GM18951 (cell line): ENCODE measurements around the gene KCNG4.

Experiments used
- POLR2A ChIP-seq: IDR thresholded peaks from 4 replicates; pipeline ENCODE4 v1.6.1; 2011; ENCODE audit warnings: mild to moderate bottlenecking; ENCODE audit not compliant: insufficient read length, insufficient read depth; ENCODE audit errors: extremely low read depth
- in situ Hi-C: fragments of 300-500 bp; cut with MboI; formaldehyde crosslinking; loops from one replicate; pipeline ENCODE4 v1.12.0; 2022; ENCODE audit warnings: low sequenced_read_pairs, mixed read lengths, inconsistent platforms; ENCODE audit not compliant: unreplicated experiment

The KCNG4 gene

DNA sequence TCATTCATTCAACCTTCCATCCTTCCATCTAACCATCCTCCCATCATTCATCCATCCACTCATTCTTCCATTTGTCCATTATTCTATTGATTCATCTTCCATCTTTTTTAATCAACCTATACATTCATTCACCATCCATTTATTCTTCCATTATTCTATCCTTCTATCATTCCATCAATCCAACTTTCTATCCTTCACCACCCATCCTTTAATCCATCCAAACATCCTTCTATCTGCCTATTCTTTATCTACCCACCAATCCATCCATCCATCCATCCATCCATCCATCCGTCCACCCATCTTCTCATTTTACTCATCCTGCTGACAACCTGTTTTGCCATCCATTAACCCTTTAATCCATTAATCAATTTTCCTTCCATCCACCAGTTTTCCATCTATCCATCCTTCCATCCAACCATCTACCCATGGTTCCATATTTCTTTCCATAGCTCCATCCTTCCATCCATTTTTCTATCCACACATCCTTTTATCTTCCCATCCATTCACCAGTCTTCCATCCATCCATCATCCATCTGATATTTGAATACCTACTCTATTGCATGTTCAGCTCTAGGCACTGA is 33.0 kb upstream of the KCNG4 start:
- no peak for TF ChIP-seq POLR2A
- in situ Hi-C loops: loop anchor here (10.0 kb wide), 1 partner anchor 352 kb away; no protein-coding TSS in a partner anchor

DNA sequence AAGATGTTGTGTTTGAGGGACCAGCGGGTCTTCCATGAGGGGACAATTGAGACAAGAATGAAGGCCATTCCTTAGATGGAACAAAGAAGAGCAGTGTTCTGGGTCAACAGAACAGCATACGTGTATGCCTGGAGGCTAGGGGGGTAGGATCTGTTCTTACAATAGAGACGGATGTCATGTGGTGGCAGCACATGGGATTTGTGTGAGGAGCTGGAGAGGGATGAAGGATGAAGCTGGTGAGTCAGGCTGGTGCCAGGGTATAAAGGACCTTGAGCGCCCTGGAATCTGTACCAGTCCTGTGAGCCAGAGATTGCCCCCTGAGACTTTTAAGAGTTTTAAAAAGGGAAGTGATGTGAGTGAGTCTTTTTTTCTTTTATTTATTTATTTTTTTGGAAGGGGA is 32.1 kb upstream of the KCNG4 start:
- no peak for TF ChIP-seq POLR2A
- in situ Hi-C loops: loop anchor here (10.0 kb wide), 1 partner anchor 353 kb away; no protein-coding TSS in a partner anchor

DNA sequence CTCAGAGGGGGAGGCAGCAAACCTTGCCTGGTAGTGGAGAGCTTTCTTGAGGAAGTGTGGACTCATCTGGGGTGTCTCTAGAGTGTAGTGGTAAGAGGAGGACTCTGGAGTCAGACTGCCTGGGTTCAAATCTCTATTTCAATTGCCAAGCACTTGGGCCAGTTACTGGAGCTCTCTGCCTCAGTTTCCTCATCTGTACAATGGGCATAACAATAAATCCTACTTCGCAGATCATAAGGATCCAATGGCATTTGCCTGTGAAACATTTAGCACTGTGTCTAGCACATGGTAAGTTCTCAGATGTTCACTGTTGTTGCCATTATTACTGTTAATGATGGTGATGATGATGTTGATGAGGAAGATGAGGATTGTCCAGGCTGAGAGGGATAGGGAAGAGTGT is 31.2 kb upstream of the KCNG4 start:
- in situ Hi-C loops: loop anchor here (10.0 kb wide), 1 partner anchor 354 kb away; no protein-coding TSS in a partner anchor
- TF ChIP-seq POLR2A: no peak

DNA sequence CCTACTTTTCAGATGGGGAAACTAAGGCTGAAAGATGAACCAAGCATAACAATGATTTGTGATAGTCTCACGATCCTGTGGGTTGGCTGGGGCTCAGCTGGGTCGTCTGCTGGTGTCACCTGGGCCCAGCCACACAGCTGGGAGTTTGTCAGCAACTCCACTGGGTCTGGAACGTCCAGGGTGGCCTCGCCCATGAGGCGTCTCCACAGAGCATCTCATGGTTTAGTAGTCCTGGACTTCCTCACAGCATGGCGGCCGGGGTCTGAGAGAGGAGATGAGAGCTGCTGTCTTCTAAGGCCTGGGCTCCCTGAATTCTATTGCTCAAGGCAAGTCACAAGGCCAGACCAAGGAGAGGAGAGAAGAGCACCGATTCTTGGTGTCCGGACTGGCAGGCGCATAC is 30.7 kb upstream of the KCNG4 start:
- in situ Hi-C loops: loop anchor here (10.0 kb wide), 1 partner anchor 354 kb away; no protein-coding TSS in a partner anchor
- no peak for TF ChIP-seq POLR2A

DNA sequence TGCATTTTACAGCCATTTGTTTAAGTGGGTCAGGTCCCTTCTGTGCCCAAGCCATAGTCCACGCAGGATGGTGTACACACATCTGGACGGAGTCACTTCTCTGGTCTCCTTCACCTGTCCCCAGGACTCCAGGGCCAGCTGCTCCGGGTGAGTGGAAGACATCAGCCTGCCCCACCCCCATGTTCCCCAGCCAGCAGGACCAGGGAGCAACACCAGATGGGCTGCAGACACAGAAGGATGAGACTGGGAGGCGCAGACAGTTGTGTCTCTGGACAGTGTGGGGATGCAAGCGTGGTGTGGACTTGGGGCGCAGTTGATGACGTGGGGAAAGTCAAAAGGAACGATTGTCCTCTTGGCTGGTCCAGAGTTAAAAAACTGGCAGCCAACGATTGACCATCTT is 30.3 kb upstream of the KCNG4 start:
- in situ Hi-C loops: loop anchor here (10.0 kb wide), 1 partner anchor 355 kb away; no protein-coding TSS in a partner anchor
- no peak for TF ChIP-seq POLR2A

DNA sequence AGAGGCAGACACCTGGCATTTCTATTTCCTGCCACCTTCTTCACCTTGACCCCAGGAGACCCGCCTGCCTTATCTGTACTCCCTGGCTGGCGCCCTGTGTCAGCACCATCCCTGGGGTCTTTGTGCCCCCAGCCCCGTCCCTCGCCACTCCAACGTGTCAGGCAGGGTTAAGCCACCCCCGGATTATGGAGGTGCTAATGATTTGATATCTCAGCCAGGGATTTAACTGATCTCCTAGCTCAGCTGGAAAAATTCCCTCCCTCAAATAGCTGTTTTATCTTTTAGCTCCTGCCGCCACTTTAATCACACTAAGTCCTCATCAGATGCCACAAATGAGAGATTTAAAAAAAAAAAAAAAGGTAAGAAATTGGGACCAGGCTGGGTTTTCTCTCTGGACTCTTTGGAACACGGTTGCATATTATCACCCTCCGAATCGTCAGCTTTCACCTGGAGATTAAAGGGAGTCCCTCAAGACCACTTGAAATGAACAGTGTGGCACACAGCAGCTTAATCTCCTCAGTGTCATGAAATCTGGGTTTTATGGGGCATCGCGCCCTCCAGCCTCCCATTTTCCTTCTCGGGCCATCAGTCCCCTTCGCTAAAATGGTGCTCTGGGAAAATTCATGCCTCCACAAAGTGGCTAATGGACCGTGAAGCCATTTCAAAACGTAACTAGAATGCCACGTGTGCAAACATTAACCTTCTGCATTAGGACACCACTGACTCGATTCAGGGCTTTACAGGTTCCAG is 28.7 kb upstream of the KCNG4 start:
- TF ChIP-seq POLR2A: no peak

DNA sequence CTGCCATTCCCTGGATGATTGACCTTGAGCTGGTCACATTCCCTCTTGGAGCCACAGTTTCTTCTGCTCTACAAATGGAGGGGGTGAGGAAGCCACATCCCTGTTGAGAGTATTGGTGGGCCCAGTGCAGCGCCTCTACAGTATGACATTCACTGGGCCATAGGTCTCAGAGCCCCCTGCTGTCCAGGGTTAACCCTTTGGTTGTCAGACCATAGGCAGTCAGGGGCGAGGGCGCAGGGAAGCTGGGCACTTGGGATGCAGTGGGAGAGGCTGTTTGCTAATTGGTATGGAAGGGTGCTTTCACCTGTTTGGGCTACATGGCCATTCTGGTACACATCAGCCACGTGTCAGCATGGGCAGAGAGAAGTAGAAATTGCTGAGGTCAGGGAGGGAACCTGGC is 27.6 kb upstream of the KCNG4 start:
- no peak for TF ChIP-seq POLR2A
- in situ Hi-C loops: no loop called here

More for the DNA sequence above, 28.7 kb upstream of the KCNG4 start:
- in situ Hi-C loops: no loop called here

DNA sequence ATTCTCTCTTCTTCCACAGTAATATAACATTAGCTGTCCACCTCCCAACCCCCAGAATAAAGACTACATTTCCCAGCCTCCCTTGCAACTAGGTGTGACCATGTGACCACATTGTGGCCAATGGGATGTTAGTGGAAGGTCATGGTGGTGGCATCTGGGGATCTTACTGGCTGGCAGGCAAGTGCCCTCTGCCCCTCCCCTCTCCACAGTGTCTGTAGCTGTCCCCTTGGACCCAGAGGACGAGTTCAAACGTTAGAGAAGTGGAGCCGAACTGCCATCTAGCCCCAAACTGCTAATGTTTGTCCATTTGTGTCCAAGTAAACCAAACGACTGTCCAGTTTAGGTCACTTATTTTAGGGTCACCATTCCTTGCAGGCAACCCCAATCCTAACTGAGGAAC is 26.6 kb upstream of the KCNG4 start:
- TF ChIP-seq POLR2A: no peak
- in situ Hi-C loops: no loop called here

DNA sequence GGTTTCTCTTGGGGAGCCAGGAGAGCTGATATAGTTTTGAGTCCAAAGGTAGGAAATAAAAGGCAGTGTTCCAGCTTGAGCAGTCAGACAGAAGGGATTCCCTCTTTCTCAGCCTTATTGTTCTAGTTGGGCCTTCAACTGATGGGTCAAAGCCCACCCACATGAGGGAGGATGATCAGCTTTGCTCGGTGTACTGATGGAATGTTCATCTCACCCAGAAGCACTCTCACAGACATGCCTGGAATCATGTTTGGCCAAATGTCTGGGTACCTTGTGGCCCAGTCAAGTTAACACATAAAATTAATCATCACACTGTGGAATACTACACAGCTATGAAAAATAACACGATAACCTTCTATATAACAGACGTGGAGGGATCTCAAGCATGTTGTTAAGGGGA is 23.1 kb upstream of the KCNG4 start:
- in situ Hi-C loops: no loop called here
- no peak for TF ChIP-seq POLR2A

DNA sequence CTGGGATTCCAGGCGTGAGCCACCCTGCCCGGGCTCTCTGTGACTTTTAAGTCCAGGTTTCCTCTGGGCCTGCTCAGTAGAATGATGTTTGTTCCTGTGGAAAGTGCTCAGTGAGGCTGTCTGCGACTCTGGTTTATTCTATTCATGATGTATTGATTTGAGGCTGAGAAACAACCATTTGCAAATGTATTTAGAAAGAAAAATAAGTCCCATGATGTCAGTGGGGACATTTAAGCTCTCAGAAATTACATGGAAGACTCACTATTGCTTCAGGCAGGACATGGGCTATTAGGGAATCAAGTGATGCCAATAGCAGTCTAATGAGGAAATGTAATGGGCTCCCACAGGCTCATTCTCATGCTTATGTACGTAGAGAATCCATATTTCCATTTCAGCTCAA is 22.2 kb upstream of the KCNG4 start:
- TF ChIP-seq POLR2A: no peak
- in situ Hi-C loops: no loop called here

DNA sequence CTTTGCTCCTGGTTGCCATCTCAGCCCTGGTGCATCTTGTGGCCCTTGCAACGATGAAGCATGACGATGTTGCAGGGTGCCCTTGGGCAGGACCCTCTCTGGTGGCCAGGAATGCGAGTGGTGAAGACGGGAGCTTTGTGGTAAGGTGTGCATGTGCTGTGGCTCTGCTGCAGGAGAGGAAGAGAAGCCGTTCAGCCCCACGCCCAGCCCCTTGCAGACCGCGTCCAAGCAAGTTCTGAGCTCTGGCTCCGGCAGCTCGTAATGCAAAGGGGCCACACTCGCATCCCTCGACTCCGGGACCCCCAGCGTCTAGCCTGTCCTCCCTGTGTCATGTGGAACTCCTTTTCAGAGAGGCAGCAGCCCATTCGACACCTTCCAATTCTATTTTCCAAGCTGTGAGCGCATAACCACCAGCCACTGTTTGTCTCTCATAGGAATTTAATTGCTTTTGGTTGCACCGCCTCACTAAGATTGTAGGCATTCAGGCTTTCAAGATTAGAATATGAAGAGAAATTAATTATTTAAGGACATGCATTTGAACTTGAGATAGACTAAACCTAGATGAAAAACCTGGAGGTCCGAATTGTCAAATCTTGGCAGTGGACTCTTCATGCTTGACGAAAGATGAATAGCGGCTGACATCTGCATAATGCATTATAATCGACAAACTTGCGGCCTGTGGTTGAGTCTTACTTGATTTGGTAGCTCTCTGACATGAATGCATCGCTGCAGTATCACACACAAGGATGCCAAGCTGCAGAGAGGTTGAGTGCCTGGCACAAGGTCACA is 21.1 kb upstream of the KCNG4 start:
- in situ Hi-C loops: no loop called here

DNA sequence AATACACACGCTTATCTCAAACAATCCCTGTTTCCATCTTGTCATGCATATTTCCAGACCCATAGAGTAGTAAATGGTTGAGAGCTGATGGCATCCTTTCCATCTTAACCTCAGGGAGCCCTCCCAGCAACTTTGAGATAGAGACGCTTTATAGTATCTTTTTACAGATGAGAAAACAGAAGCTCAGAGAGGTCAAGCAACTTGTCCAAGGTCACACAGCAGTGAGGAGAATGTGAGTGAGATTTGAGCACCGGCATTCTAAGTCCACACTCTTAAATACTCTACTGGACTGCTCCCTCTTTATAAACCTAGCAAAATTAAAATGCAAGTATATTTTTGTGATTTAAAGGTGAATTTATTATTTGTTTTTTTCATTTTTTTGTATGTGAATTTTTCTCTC is 19.9 kb upstream of the KCNG4 start:
- TF ChIP-seq POLR2A: no peak
- in situ Hi-C loops: no loop called here

More for the DNA sequence above, 21.1 kb upstream of the KCNG4 start:
- no peak for TF ChIP-seq POLR2A

DNA sequence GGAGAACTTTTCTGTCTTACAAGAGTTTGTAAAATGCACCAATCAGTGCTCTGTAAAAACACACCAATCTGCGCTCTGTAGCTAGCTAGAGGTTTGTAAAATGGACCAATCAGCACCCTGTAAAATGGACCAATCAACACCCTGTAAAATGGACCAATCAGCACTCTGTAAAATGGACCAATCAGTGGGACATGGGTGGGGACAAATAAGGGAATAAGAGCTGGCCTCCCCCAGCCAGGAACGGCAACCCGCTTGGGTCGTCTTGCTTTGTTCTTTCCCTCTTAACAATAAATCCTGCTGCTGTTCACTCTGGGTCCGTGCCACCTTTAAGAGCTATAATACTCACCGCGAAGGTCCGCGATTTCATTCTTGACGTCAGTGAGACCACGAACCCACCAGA is 18.5 kb upstream of the KCNG4 start:
- TF ChIP-seq POLR2A: no peak
- in situ Hi-C loops: no loop called here
